Measurements from ENCODE around the gene CYTH4. TPM values are rescaled to one million over a fixed set of nuclear protein-coding genes. Genes with fewer than 3 reads are reported as not detected.

Gene CYTH4
- total RNA-seq, 3 donors from 2014 or later, result 8.7 to 13.3 (median 11.6) TPM

DNA sequence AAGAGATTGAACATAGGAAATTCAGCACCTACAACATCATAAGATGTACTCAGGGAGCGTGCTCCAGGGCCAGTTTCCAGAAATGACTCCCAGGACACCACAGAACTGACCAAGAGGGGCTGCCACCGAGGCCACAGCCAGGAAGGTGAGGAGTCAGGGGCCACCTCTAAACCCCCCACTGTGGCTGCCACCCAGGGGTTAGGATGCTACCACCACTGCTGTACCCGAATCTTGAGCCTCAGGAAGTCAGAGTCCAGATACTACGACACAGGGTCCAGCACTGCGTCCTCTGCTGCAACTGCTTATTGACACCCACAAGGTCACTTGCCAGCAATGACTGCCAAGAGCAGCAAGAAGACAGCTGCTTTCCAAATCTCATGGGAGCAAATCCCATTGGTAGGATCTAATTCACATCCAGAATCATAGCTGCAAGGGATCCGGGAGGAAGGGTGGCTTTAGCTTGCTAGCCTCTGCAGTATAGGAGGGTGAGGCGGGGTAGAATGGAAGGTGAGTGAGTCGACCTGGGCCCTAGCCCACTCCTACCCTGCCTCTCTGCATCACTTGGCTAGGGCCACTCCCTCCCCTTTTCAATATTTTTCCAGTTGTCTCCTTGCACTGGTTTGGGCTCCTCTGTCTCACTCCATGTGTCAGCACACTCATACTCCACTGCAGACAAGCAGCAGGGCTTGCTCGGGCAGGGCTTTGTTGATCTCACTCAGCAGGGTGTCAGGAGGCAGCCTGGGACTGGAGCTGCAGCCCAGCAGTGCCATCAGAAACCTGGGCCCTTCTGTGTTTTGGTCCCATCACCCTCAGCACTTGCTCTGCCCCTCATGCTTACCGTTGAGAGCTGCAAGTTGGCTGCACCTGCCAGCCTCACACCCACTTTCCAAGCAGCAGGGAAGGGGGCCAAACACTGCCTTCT lies 18.1 kb upstream of the CYTH4 start:
- no peak for DNase-seq
- H3K4me1 ChIP-seq (ENCODE audit: low read depth), result peaks cover 4% of the 10 kb centered on the region
- no peaks in the 10 kb centered on the region for H3K36me3 ChIP-seq (ENCODE audit: low read depth)
- peaks cover 9% of the 10 kb centered on the region for H3K9me3 ChIP-seq
- intact Hi-C loops (cut with DNase I, micrococcal nuclease), result no loop called here
- no peak for TF ChIP-seq CTCF (IDR thresholded peaks at IDR 0.05)
- no peak overlapping the region for H3K4me3 ChIP-seq
- ATAC-seq, result no peak

GRCh38 chr22:37266581-37267134 lies 15.7 kb upstream of the CYTH4 start:
- ATAC-seq (peak; percentile 24), DNase-seq (no peak)
- TF ChIP-seq CTCF (IDR thresholded peaks at IDR 0.05), result no peak
- no peak overlapping the region for H3K4me3 ChIP-seq
- peaks cover 9% of the 10 kb centered on the region for H3K9me3 ChIP-seq
- intact Hi-C loops (cut with DNase I, micrococcal nuclease), result no loop called here
- H3K36me3 ChIP-seq (ENCODE audit: low read depth), result no peaks in the 10 kb centered on the region
- no peaks in the 10 kb centered on the region for H3K4me1 ChIP-seq (ENCODE audit: low read depth)

DNA sequence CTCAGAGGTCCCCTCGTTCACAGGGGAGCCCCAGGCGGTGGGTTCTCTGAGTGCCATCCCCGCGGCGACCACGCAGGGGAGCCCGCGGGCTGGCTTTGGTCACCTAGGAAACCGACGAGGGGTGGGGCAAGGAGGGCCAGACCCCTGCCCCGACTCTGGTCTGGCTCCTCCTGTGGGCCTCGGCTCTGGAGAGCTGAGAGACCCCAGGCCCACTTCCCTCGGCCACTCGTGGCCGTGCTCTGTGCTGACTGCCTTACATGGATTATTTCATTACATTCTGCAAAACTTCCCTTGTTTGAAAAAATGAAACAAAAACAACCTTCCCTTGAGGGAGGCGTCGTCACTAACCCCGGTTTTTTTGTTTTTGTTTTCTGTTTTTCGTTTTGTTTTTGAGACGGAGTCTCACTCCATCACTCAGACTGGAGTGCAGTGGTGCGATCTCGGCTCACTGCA lies 15.1 kb upstream of the CYTH4 start:
- Histone ChIP-seq H3K36me3 (ENCODE audit: low read depth) (no peaks in the 10 kb centered on the region), H3K4me1 (ENCODE audit: low read depth) (no peaks in the 10 kb centered on the region), H3K4me3 (no peak overlapping the region), H3K9me3 (peaks cover 9% of the 10 kb centered on the region)
- intact Hi-C loops (cut with DNase I, micrococcal nuclease), result no loop called here
- peak; percentile 63 for TF ChIP-seq CTCF (IDR thresholded peaks at IDR 0.05)
- ATAC-seq (peak; percentile 85), DNase-seq (peak; percentile 59 to 68 (median 68))

GRCh38 chr22:37267661-37268413 lies 14.5 kb upstream of the CYTH4 start:
- DNase-seq, result no peak
- Histone ChIP-seq H3K4me1 (ENCODE audit: low read depth) (no peaks in the 10 kb centered on the region), H3K36me3 (ENCODE audit: low read depth) (no peaks in the 10 kb centered on the region), H3K9me3 (peaks cover 9% of the 10 kb centered on the region), H3K4me3 (no peak overlapping the region)
- intact Hi-C loops (cut with DNase I, micrococcal nuclease), result no loop called here
- no peak for TF ChIP-seq CTCF (IDR thresholded peaks at IDR 0.05)
- ATAC-seq, result no peak

DNA sequence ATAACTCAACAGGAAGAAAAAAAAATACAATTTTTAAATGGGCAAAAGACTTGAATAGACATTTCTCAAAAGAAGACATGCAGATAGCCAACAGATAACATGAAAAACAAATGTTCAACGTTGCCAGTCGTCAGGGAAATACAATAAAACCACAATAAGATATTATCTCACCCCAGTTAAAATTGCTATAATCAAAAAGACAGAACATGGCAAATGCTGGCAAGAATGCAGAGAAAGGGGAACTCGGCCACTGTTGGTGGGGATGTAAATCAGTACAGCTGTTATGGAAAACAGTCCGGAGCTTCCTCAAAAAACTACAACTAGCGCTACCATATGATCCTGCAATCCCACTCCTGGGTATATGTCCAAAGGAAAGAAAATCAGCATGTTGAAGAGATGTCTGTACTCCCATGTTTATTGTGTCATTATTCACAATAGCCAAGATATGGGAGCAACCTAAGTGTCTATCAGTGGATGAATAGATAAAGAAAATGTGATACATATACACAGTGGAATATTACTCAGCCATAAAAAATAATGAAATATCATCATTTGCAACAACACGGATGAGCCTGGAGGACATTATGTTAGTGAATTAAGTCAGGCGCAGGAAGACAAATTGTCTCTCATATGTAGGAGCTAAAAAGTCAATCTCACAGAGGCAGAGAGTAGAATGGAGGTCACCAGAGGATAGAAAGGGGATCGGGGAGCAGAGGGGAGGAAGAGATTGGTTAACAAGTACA lies 12.2 kb upstream of the CYTH4 start:
- Histone ChIP-seq H3K36me3 (ENCODE audit: low read depth) (no peaks in the 10 kb centered on the region), H3K4me1 (ENCODE audit: low read depth) (no peaks in the 10 kb centered on the region), H3K4me3 (no peak overlapping the region), H3K9me3 (no peaks in the 10 kb centered on the region)
- intact Hi-C loops (cut with DNase I, micrococcal nuclease), result no loop called here
- DNase-seq (no peak), ATAC-seq (no peak)
- TF ChIP-seq CTCF (IDR thresholded peaks at IDR 0.05), result no peak
